Spinal cord (tissue), 10 donors: ENCODE results near the gene SLC25A52. TPM values are rescaled to one million over a fixed set of nuclear protein-coding genes. Genes with fewer than 3 reads are reported as not detected.

Source experiments
- DNase-seq, 6 donors: peaks; one replicate each; pipeline versions ENCODE4 v3.0.0 to v3.0.0-alpha.2; 2013 to 2015; ENCODE audit warnings: low spot score in 6 of 6, low read depth in 4 of 6
- H3K27ac ChIP-seq: one replicate; pipeline ENCODE4 v1.5.1; 2013; ENCODE audit warnings: low read depth, low read length, control low read depth
- H3K27me3 ChIP-seq: one replicate; pipeline ENCODE4 v1.6.1; 2013; ENCODE audit warnings: low read length; ENCODE audit not compliant: control insufficient read depth, insufficient read depth
- H3K36me3 ChIP-seq: one replicate; pipeline ENCODE4 v1.6.1; 2013; ENCODE audit warnings: low read length; ENCODE audit not compliant: control insufficient read depth, insufficient read depth
- H3K4me1 ChIP-seq: one replicate; pipeline ENCODE4 v1.6.1; 2013; ENCODE audit warnings: low read length; ENCODE audit not compliant: control insufficient read depth, insufficient read depth
- H3K4me3 ChIP-seq: one replicate; pipeline ENCODE4 v1.5.1; 2013; ENCODE audit warnings: low read depth, low read length, control low read depth
- H3K9me3 ChIP-seq: one replicate; pipeline ENCODE4 v1.6.1; 2013; ENCODE audit warnings: low read length; ENCODE audit not compliant: control insufficient read depth, insufficient read depth
- WGBS: methylation state at CpG from one replicate; pipeline ENCODE4 v1.1.5; 2013; ENCODE audit warnings: missing lambda C conversion rate; ENCODE audit not compliant: insufficient coverage; 5-methylcytosine and 5-hydroxymethylcytosine counted together
- polyA plus RNA-seq, 2 donors: library from polyadenylated mRNA; unstranded; fragments of 120-200 nt; gene quantifications; one replicate each; pipeline ENCODE4 v1.2.1, GENCODE V29; 2013; ENCODE audit not compliant: insufficient read length in 2 of 2
- total RNA-seq, 2 donors: library from RNA; depleted of rRNA in 1 of 2; stranded (reverse); fragments of 120-200 nt in 1 of 2; fragments of >200 nt in 1 of 2; gene quantifications; one replicate each; pipeline versions ENCODE4 v1.2.3 to v1.2.4, GENCODE V29; 2013 to 2014
- donor health status: healthy.

Gene SLC25A52
- total and polyA plus RNA-seq, 4 donors: 0.22 to 0.81 (median 0.45) TPM

- peak in 2 of 6 donors; percentile 15 to 19 for DNase-seq
- Histone ChIP-seq H3K4me1 (peaks cover 11% of the 10 kb centered on the region), H3K36me3 (no peaks in the 10 kb centered on the region), H3K9me3 (no peaks in the 10 kb centered on the region), H3K4me3 (peak overlapping the region; percentile 63), H3K27me3 (no peaks in the 10 kb centered on the region), H3K27ac (no peak overlapping the region)
- 36% methylated on average over 4 of the region's 7 CpGs for WGBS
Measured at GRCh38 chr18:31723639-31723989, 37.1 kb downstream of the SLC25A52 start.

GRCh38 chr18:31722369-31722957 is 38.2 kb downstream of the SLC25A52 start:
- Histone ChIP-seq H3K27ac (no peak overlapping the region), H3K9me3 (no peaks in the 10 kb centered on the region), H3K27me3 (no peaks in the 10 kb centered on the region), H3K4me3 (no peak overlapping the region), H3K4me1 (peaks cover 11% of the 10 kb centered on the region), H3K36me3 (no peaks in the 10 kb centered on the region)
- 0% methylated on average over 2 of the region's 7 CpGs for WGBS
- peak in 5 of 6 donors; percentile 69 to 93 (median 78) for DNase-seq

- peak in 2 of 6 donors; percentile 7 to 62 for DNase-seq
- no peaks in the 10 kb centered on the region for H3K9me3 ChIP-seq
- no peaks in the 10 kb centered on the region for H3K36me3 ChIP-seq
- H3K4me3 ChIP-seq: no peak overlapping the region
- H3K4me1 ChIP-seq: peaks cover 11% of the 10 kb centered on the region
- WGBS: no CpG with 5 or more reads among the region's 3 CpGs
- H3K27ac ChIP-seq: no peak overlapping the region
- H3K27me3 ChIP-seq: no peaks in the 10 kb centered on the region
Measured at GRCh38 chr18:31721601-31722000, 39.1 kb downstream of the SLC25A52 start.

- Histone ChIP-seq H3K27ac (no peak overlapping the region), H3K36me3 (no peaks in the 10 kb centered on the region), H3K4me3 (no peak overlapping the region), H3K4me1 (peaks cover 11% of the 10 kb centered on the region), H3K9me3 (no peaks in the 10 kb centered on the region), H3K27me3 (no peaks in the 10 kb centered on the region)
- DNase-seq: no peak
- WGBS: 79% methylated on average over 5 of the region's 7 CpGs
Measured at GRCh38 chr18:31720867-31721266, 39.8 kb downstream of the SLC25A52 start.

- H3K4me1 ChIP-seq: peaks cover 10% of the 10 kb centered on the region
- WGBS: 100% methylated on average over 5 of the region's 7 CpGs
Measured at GRCh38 chr18:31719363-31720006, 41.2 kb downstream of the SLC25A52 start.

GRCh38 chr18:31718386-31718785 is 42.3 kb downstream of the SLC25A52 start:
- no CpG with 5 or more reads among the region's 3 CpGs for WGBS
- Histone ChIP-seq H3K9me3 (no peaks in the 10 kb centered on the region), H3K27me3 (no peaks in the 10 kb centered on the region), H3K4me1 (no peaks in the 10 kb centered on the region), H3K27ac (no peak overlapping the region), H3K36me3 (no peaks in the 10 kb centered on the region), H3K4me3 (no peak overlapping the region)
- DNase-seq: no peak

More at GRCh38 chr18:31719363-31720006, 41.2 kb downstream of the SLC25A52 start:
- no peak overlapping the region for H3K4me3 ChIP-seq
- H3K27me3 ChIP-seq: no peaks in the 10 kb centered on the region
- H3K36me3 ChIP-seq: no peaks in the 10 kb centered on the region
- no peak overlapping the region for H3K27ac ChIP-seq
- no peak for DNase-seq
- H3K9me3 ChIP-seq: no peaks in the 10 kb centered on the region

GRCh38 chr18:31716362-31716761 is 44.3 kb downstream of the SLC25A52 start:
- H3K9me3 ChIP-seq: no peaks in the 10 kb centered on the region
- no peaks in the 10 kb centered on the region for H3K4me1 ChIP-seq
- no peaks in the 10 kb centered on the region for H3K36me3 ChIP-seq
- H3K27me3 ChIP-seq: no peaks in the 10 kb centered on the region
- H3K4me3 ChIP-seq: no peak overlapping the region
- no peak for DNase-seq
- no peak overlapping the region for H3K27ac ChIP-seq
- no CpG with 5 or more reads among the region's 3 CpGs for WGBS

GRCh38 chr18:31711365-31712172 is 49.1 kb downstream of the SLC25A52 start:
- H3K9me3 ChIP-seq: no peaks in the 10 kb centered on the region
- no peak overlapping the region for H3K4me3 ChIP-seq
- no peak overlapping the region for H3K27ac ChIP-seq
- no peak for DNase-seq
- no peaks in the 10 kb centered on the region for H3K36me3 ChIP-seq
- no peaks in the 10 kb centered on the region for H3K27me3 ChIP-seq
- WGBS: 100% methylated on average over 1 of the region's 3 CpGs
- no peaks in the 10 kb centered on the region for H3K4me1 ChIP-seq

- no peaks in the 10 kb centered on the region for H3K36me3 ChIP-seq
- no peak overlapping the region for H3K4me3 ChIP-seq
- no peaks in the 10 kb centered on the region for H3K9me3 ChIP-seq
- no peak overlapping the region for H3K27ac ChIP-seq
- H3K4me1 ChIP-seq: no peaks in the 10 kb centered on the region
- no peak for DNase-seq
- WGBS: 95% methylated on average over 2 of the region's 3 CpGs
- H3K27me3 ChIP-seq: no peaks in the 10 kb centered on the region
Measured at GRCh38 chr18:31710826-31711225, 49.9 kb downstream of the SLC25A52 start.
